Measurements from ENCODE around the gene PIGR. TPM values are rescaled to one million over a fixed set of nuclear protein-coding genes. Genes with fewer than 3 reads are reported as not detected.

Gene PIGR
- total RNA-seq, 1 donor from 2014 or later: 0.06 TPM

DNA sequence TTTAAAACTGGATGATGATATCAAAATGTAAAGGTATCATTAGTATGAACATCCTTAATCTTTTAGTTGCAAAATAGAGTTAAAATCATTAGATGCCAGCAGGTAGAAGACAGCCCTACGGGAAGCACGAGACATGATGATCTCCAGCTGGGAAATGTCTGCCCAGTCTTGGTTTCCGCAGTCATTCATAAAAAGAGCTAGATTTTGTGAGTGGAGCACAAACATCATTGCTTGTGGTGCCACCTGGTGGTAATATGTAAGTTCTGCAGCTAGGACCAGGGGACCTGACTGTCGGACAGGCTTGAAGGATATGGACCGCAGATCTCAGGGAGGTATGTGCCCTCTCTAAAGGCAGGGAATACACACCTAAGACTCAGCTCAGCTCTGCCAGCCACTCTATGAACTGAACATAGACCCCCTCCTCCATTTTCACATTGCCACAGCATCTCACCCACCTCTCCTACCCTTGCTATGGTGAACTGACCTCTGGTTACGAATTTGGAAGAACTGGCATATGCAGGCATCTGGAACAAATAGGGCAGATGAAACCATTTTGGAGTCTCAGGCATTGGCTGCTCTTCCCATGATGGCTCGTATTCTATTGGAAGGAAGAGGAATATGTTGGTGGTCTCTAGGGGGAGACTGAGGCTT lies 33.7 kb downstream of the PIGR start:
- no peak for DNase-seq (ENCODE audit: low read depth)
- H3K4me3 ChIP-seq (ENCODE audit: low read depth, low read length): no peak overlapping the region
- TF ChIP-seq, protein P1, sequence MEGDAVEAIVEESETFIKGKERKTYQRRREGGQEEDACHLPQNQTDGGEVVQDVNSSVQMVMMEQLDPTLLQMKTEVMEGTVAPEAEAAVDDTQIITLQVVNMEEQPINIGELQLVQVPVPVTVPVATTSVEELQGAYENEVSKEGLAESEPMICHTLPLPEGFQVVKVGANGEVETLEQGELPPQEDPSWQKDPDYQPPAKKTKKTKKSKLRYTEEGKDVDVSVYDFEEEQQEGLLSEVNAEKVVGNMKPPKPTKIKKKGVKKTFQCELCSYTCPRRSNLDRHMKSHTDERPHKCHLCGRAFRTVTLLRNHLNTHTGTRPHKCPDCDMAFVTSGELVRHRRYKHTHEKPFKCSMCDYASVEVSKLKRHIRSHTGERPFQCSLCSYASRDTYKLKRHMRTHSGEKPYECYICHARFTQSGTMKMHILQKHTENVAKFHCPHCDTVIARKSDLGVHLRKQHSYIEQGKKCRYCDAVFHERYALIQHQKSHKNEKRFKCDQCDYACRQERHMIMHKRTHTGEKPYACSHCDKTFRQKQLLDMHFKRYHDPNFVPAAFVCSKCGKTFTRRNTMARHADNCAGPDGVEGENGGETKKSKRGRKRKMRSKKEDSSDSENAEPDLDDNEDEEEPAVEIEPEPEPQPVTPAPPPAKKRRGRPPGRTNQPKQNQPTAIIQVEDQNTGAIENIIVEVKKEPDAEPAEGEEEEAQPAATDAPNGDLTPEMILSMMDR (conservative IDR thresholded peaks at IDR 0.05; ENCODE audit: low read depth, low read length): peak; percentile 82

GRCh38 chr1:206911064-206911663 lies 35.1 kb downstream of the PIGR start:
- DNase-seq (ENCODE audit: low read depth): no peak
- no peak overlapping the region for H3K4me3 ChIP-seq (ENCODE audit: low read depth, low read length)
- TF ChIP-seq, protein P1 (conservative IDR thresholded peaks at IDR 0.05; ENCODE audit: low read depth, low read length): peak; percentile 76

- TF ChIP-seq, protein P1 (conservative IDR thresholded peaks at IDR 0.05; ENCODE audit: low read depth, low read length): no peak
- no peak for DNase-seq (ENCODE audit: low read depth)
- peak overlapping the region; percentile 55 for H3K4me3 ChIP-seq (ENCODE audit: low read depth, low read length)
Measured at GRCh38 chr1:206909883-206910318, 36.4 kb downstream of the PIGR start.

DNA sequence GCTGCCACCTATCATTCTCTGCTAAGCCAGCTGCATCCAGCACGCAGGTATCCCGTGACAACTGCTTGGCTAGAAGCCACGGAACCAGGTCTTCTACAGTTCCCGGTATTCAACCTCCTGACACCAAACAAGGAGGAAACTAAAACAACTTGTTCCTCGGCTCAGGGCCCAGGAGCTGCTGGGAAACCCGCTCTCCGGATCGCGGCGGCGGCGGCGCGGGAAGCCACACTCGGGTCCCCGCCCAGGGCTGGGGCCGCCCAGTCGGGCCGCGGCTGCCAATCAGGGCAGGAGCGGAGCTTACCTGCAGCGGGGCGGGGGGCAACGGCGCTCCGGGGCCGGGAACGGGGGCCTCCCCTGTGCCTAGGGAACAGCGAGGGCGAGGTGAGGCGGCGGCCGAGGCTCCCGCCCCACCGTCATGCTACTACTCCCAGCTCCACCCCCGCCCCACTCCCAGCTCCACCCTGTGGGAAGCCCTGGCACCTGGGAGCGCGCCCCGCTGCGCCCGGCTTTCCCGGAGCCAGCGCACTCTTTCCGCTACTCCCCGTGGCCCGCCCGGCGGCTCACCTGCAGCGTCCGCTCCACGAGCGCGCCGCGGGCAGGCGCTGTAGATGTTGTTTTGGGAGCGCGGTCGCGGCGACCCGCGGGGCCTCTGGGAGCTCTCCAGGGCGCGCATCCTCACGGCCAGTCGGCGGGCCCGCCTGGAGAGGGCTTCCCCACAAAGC lies 36.9 kb downstream of the PIGR start:
- H3K4me3 ChIP-seq (ENCODE audit: low read depth, low read length): peak overlapping the region; percentile 55
- TF ChIP-seq, protein P1 (conservative IDR thresholded peaks at IDR 0.05; ENCODE audit: low read depth, low read length): no peak
- no peak for DNase-seq (ENCODE audit: low read depth)

DNA sequence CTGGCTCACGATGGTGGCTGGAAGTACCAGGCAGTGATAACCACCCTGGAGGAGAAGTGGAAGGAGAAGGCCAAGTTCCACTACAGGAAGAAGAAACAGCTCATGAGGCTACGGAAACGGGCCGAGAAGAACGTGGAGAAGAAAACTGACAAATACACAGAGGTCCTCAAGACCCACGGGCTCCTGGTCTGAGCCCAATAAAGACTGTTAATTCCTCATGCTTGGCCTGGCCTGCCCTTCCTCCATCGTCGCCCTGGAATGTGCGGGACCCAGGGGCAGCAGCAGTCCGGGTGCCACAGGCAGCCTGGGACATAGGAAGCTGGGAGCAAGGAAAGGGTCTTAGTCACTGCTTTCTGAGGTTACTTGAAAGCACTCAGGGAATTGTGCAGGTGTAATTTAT lies 38.2 kb downstream of the PIGR start:
- no peak for DNase-seq (ENCODE audit: low read depth)
- H3K4me3 ChIP-seq (ENCODE audit: low read depth, low read length): no peak overlapping the region
- TF ChIP-seq, protein P1 (conservative IDR thresholded peaks at IDR 0.05; ENCODE audit: low read depth, low read length): no peak

GRCh38 chr1:206907304-206907991 lies 38.8 kb downstream of the PIGR start:
- no peak overlapping the region for H3K4me3 ChIP-seq (ENCODE audit: low read depth, low read length)
- no peak for DNase-seq (ENCODE audit: low read depth)

More at GRCh38 chr1:206907304-206907991, 38.8 kb downstream of the PIGR start:
- TF ChIP-seq, protein P1 (conservative IDR thresholded peaks at IDR 0.05; ENCODE audit: low read depth, low read length): peak; percentile 44
